PFSK-1 (cell line): ENCODE data around the gene ZNF311.

ENCODE experiments used
- FOXP2 ChIP-seq: optimal IDR thresholded peaks from 2 replicates; pipeline ENCODE3; 2011; ENCODE audit warnings: borderline replicate concordance, control low read depth, inconsistent platforms; ENCODE audit not compliant: insufficient read depth; ENCODE audit errors: extremely low read length, extremely low read depth
- POLR2AphosphoS5 ChIP-seq: IDR thresholded peaks from 2 replicates; pipeline ENCODE4 v1.6.1; 2012; ENCODE audit warnings: low read depth, mild to moderate bottlenecking, control low read depth, low read length, moderate library complexity
- TF ChIP-seq, protein P1 (sequence below), 2 experiments: IDR thresholded peaks; 2 replicates each; pipeline versions ENCODE4 v1.6.1 to v1.8.0; 2011 to 2012; ENCODE audit warnings: low read depth in 2 of 2, low read length in 2 of 2, control low read depth in 1 of 2, inconsistent platforms in 1 of 2, mild to moderate bottlenecking in 1 of 2, moderate library complexity in 1 of 2; ENCODE audit not compliant: insufficient read depth in 1 of 2

DNA sequence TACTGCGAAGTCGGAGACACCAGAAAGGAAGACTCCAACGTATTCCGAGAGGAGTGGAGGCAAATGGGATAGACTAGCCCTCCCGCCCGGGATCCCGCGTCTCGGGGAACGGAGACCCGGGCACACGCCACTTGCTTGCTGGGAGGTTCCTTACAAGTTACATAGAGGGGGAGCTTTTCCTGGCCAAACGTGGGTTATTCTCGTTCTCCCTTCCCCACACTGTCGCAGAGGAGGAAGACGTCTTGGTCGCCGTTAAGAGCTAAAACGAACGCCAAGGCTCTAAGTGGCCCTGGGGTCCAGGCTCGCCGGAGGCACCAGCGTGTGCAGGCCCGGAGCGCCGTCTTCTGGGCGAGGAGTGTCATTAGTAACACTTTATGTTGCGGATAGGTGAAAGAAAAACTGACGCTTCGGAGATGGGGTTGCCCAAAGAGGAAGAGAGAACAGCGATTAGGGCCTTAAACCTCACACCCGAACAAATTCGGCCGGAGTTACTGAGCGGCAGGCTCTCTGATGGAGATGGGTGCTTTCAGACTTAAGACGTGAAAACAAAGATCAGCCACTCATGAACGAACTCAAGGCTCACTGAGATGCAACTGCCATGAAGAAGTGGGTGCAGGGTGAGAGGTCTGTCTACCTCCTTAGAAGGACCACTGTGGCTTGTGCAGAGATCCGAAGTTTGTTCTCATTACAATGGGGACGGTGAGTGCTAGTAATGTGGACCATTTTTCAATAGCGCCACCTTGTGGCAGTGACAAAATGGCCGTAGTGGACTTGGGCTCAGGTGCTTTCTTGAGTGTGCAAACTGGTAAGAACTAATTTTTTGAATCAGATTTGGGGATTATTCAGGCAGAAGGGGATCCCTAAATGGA is 11.7 kb upstream of the ZNF311 start:
- TF ChIP-seq POLR2AphosphoS5 (no peak), FOXP2 (peak; percentile 34)
- TF ChIP-seq, protein P1, sequence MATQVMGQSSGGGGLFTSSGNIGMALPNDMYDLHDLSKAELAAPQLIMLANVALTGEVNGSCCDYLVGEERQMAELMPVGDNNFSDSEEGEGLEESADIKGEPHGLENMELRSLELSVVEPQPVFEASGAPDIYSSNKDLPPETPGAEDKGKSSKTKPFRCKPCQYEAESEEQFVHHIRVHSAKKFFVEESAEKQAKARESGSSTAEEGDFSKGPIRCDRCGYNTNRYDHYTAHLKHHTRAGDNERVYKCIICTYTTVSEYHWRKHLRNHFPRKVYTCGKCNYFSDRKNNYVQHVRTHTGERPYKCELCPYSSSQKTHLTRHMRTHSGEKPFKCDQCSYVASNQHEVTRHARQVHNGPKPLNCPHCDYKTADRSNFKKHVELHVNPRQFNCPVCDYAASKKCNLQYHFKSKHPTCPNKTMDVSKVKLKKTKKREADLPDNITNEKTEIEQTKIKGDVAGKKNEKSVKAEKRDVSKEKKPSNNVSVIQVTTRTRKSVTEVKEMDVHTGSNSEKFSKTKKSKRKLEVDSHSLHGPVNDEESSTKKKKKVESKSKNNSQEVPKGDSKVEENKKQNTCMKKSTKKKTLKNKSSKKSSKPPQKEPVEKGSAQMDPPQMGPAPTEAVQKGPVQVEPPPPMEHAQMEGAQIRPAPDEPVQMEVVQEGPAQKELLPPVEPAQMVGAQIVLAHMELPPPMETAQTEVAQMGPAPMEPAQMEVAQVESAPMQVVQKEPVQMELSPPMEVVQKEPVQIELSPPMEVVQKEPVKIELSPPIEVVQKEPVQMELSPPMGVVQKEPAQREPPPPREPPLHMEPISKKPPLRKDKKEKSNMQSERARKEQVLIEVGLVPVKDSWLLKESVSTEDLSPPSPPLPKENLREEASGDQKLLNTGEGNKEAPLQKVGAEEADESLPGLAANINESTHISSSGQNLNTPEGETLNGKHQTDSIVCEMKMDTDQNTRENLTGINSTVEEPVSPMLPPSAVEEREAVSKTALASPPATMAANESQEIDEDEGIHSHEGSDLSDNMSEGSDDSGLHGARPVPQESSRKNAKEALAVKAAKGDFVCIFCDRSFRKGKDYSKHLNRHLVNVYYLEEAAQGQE (IDR thresholded peaks at IDR 0.05; ENCODE audit: insufficient read depth in 1 of 2, low read depth in 2 of 2, low read length in 2 of 2): no peak
